Stomach smooth muscle (tissue), 2 donors: ENCODE results near the gene IGFBP2.

ENCODE experiments used
- H3K27ac ChIP-seq: one replicate; pipeline ENCODE4 v1.7.0; 2013; ENCODE audit warnings: mild to moderate bottlenecking, low read length, inconsistent platforms
- H3K27me3 ChIP-seq, 2 donors: one replicate each; pipeline ENCODE4 v1.7.0; 2013; ENCODE audit warnings: low read length in 2 of 2; ENCODE audit not compliant: insufficient read depth in 2 of 2, control insufficient read depth in 1 of 2
- H3K36me3 ChIP-seq, 2 donors: one replicate each; pipeline ENCODE4 v1.7.0; 2013; ENCODE audit warnings: low read length in 2 of 2; ENCODE audit not compliant: control insufficient read depth in 2 of 2, insufficient read depth in 2 of 2
- H3K4me1 ChIP-seq: one replicate; pipeline ENCODE4 v1.7.0; 2013; ENCODE audit warnings: low read length; ENCODE audit not compliant: control insufficient read depth, insufficient read depth
- H3K4me3 ChIP-seq, 2 donors: one replicate each; pipeline ENCODE4 v1.7.0; 2013; ENCODE audit warnings: low read length in 2 of 2
- H3K9ac ChIP-seq, 2 donors: one replicate each; pipeline ENCODE4 v1.7.0; 2013; ENCODE audit warnings: low read length in 2 of 2, mild to moderate bottlenecking in 1 of 2
- H3K9me3 ChIP-seq, 2 donors: one replicate each; pipeline ENCODE4 v1.7.0; 2013; ENCODE audit warnings: low read length in 2 of 2; ENCODE audit not compliant: control insufficient read depth in 2 of 2
- donor health status: healthy.
- donor health status: Pancreatic carcinoma.

Gene IGFBP2

DNA sequence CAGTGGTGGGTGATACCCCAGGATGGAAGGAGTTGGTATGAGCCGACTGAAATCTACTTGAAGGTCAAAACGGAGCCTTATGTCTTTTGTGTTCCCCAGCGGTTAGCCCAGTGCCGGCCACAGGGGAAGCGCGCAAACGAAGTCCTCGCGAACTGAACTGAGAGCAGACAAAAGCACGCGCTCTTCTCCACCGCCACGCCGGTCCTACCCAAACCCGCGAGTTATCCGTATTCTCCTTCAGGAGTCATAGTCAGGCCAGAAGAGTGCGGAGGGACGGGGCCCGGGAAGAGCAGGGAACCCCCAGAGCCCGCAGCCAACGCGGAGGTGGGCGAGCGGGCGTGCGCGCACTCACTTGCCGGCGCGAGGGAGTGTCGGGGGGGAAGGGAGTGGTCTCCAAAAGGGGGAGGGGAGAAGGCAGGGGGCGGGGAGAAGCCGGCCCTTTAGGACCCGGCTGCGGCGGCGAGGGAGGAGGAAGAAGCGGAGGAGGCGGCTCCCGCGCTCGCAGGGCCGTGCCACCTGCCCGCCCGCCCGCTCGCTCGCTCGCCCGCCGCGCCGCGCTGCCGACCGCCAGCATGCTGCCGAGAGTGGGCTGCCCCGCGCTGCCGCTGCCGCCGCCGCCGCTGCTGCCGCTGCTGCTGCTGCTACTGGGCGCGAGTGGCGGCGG, at the start of gene IGFBP2:
TSS of gene IGFBP2 (plus strand) at position 469 of the 664 bp plus-strand sequence. CDS start at position 573, 104 bp downstream.
- H3K4me1 ChIP-seq: peaks cover 30% of the 10 kb centered on the region
- peak within 1 kb of the TSS; percentile 61 to 66 for H3K9ac ChIP-seq
- no peaks in the 10 kb centered on the region for H3K9me3 ChIP-seq
- no peaks in the 10 kb centered on the region for H3K27me3 ChIP-seq
- peak within 1 kb of the TSS; percentile 70 for H3K27ac ChIP-seq
- H3K36me3 ChIP-seq: no peaks in the 10 kb centered on the region
- H3K4me3 ChIP-seq: peak within 1 kb of the TSS; percentile 84 to 85

DNA sequence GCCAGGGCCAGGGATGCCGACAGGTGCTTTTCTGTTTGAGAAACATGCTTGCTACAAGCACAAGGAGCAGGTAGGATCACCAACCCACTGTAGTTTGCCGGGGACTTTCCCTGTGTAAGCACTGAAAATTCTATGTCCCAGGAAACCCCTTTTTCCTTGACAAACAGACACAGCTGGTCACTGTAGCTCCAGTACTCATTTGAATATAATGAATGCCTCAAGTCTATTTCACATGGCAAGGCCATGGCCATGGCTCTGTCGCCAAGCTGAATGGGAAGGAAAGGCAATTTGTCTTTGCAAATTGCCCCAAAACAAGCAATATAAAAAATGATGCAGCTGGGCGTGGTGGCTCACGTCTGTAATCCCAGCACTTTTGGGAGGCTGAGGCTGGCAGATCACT, 49.6 kb upstream of the IGFBP2 start:
- Histone ChIP-seq H3K4me1 (peaks cover 6% of the 10 kb centered on the region), H3K9ac (no peak overlapping the region), H3K27me3 (no peaks in the 10 kb centered on the region), H3K27ac (no peak overlapping the region), H3K4me3 (no peak overlapping the region), H3K9me3 (no peaks in the 10 kb centered on the region), H3K36me3 (no peaks in the 10 kb centered on the region)

- no peaks in the 10 kb centered on the region for H3K9me3 ChIP-seq
- H3K4me3 ChIP-seq: no peak overlapping the region
- peaks cover 6% of the 10 kb centered on the region for H3K4me1 ChIP-seq
- no peak overlapping the region for H3K27ac ChIP-seq
- H3K9ac ChIP-seq: no peak overlapping the region
- no peaks in the 10 kb centered on the region for H3K36me3 ChIP-seq
- no peaks in the 10 kb centered on the region for H3K27me3 ChIP-seq
These were observed 49.1 kb upstream of the IGFBP2 start for GRCh38 chr2:216584112-216584511.

GRCh38 chr2:216585441-216585840, 47.8 kb upstream of the IGFBP2 start:
- Histone ChIP-seq H3K9me3 (no peaks in the 10 kb centered on the region), H3K9ac (no peak overlapping the region), H3K4me1 (peaks cover 15% of the 10 kb centered on the region), H3K27me3 (no peaks in the 10 kb centered on the region), H3K27ac (no peak overlapping the region), H3K36me3 (no peaks in the 10 kb centered on the region), H3K4me3 (no peak overlapping the region)

DNA sequence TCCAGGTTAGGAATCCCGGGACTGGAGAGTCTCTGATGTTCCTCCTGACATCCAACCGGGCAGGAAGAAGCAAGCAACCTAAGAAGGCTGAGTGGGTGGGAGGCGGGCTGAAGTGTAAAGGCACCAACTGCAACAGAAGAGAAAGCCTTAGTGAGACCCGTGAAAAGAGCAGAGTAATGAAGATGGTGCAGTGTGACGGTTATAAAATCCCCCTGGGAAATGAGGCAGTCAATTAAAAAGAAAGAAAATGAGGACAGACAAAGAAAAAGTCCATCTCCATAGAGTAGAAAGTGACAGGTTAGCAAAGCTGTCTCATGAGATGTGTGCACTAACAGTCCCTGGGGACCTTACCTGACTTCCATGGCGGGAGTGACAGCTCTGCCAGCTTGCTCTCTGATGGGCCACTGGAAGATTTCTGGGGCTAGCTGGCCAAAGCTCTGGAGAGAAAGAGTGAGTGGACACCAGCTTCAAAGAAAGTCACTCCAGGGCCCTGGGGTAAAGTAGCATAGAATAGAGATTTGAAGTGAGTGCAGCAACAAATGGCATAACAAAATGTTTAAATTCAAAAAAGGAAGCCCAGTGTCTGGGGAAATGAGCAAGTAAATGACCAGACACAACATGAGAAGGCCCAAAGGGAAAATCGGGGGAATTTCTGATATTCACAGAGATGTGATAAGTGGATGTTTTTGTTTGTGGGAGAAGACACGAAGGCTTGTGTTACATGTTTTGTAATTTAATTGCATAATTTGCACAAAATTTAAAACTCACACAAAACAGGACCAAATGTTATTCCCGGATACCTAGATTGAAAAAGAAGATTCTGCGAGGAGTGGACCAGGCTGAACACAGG, 44.1 kb upstream of the IGFBP2 start:
- no peaks in the 10 kb centered on the region for H3K27me3 ChIP-seq
- H3K4me3 ChIP-seq: no peak overlapping the region
- H3K27ac ChIP-seq: no peak overlapping the region
- H3K9me3 ChIP-seq: no peaks in the 10 kb centered on the region
- H3K9ac ChIP-seq: no peak overlapping the region
- peaks cover 15% of the 10 kb centered on the region for H3K4me1 ChIP-seq
- no peaks in the 10 kb centered on the region for H3K36me3 ChIP-seq

- Histone ChIP-seq H3K9me3 (no peaks in the 10 kb centered on the region), H3K4me1 (peaks cover 15% of the 10 kb centered on the region), H3K27ac (no peak overlapping the region), H3K4me3 (no peak overlapping the region), H3K36me3 (no peaks in the 10 kb centered on the region), H3K9ac (no peak overlapping the region), H3K27me3 (no peaks in the 10 kb centered on the region)
These were observed 43.4 kb upstream of the IGFBP2 start for GRCh38 chr2:216589791-216590190.

GRCh38 chr2:216590780-216591179, 42.4 kb upstream of the IGFBP2 start:
- no peaks in the 10 kb centered on the region for H3K27me3 ChIP-seq
- H3K27ac ChIP-seq: no peak overlapping the region
- peaks cover 15% of the 10 kb centered on the region for H3K4me1 ChIP-seq
- H3K36me3 ChIP-seq: no peaks in the 10 kb centered on the region
- H3K4me3 ChIP-seq: no peak overlapping the region
- H3K9me3 ChIP-seq: no peaks in the 10 kb centered on the region
- H3K9ac ChIP-seq: no peak overlapping the region

- no peak overlapping the region for H3K4me3 ChIP-seq
- no peak overlapping the region for H3K9ac ChIP-seq
- H3K4me1 ChIP-seq: peaks cover 15% of the 10 kb centered on the region
- H3K9me3 ChIP-seq: no peaks in the 10 kb centered on the region
- no peaks in the 10 kb centered on the region for H3K27me3 ChIP-seq
- no peaks in the 10 kb centered on the region for H3K36me3 ChIP-seq
- H3K27ac ChIP-seq: no peak overlapping the region
These were observed 41.7 kb upstream of the IGFBP2 start for GRCh38 chr2:216591480-216591879.

DNA sequence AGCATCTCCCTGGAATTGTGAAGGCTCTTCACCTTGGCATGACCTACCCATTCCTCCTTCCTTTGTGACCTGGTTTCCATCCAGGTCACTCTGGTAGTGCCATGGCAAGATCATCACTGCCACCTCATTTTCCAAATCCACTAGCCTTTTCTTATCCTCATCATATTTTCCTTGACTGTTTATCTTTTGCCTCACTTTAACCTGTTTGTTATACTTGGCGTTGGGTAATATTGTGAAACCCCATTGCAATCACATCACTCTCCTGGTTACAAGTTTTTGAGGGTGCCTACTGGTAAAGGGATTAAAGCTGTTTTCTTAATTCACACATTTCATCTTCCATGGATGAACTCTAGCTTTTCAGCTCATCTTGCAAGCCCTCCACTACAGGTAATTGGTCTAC, 39.1 kb upstream of the IGFBP2 start:
- no peaks in the 10 kb centered on the region for H3K9me3 ChIP-seq
- H3K9ac ChIP-seq: no peak overlapping the region
- H3K4me3 ChIP-seq: no peak overlapping the region
- peaks cover 21% of the 10 kb centered on the region for H3K4me1 ChIP-seq
- no peaks in the 10 kb centered on the region for H3K36me3 ChIP-seq
- H3K27me3 ChIP-seq: no peaks in the 10 kb centered on the region
- no peak overlapping the region for H3K27ac ChIP-seq

GRCh38 chr2:216596236-216596979, 36.8 kb upstream of the IGFBP2 start:
- Histone ChIP-seq H3K4me3 (no peak overlapping the region), H3K4me1 (peaks cover 5% of the 10 kb centered on the region), H3K27me3 (no peaks in the 10 kb centered on the region), H3K9ac (no peak overlapping the region), H3K36me3 (no peaks in the 10 kb centered on the region), H3K27ac (no peak overlapping the region), H3K9me3 (no peaks in the 10 kb centered on the region)
